ENCODE measurements around the gene RUVBL1.

RUVBL1 gene

DNA sequence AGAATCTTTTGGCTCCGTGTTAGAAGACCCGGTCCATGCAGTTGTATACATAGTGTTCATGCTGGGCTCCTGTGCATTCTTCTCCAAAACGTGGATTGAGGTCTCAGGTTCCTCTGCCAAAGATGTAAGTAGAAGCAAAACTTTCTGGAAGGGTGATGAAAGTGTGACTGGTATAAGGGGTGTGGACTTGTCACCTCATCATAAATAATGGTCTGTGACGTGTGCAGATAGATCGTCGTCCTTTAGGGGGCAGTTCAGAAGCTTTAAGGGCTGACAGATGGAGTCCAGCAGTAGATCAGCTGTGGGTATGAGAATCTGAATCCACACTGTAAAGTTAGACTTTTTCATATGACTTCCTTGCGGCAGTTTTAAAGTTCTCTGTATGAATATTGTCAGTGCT lies 56.1 kb downstream of the RUVBL1 start:
- H3K36me3 ChIP-seq (replicated peaks; ENCODE audit: low read depth, low read length): peaks cover 89% of the 10 kb centered on the region
- TF ChIP-seq, protein P1, sequence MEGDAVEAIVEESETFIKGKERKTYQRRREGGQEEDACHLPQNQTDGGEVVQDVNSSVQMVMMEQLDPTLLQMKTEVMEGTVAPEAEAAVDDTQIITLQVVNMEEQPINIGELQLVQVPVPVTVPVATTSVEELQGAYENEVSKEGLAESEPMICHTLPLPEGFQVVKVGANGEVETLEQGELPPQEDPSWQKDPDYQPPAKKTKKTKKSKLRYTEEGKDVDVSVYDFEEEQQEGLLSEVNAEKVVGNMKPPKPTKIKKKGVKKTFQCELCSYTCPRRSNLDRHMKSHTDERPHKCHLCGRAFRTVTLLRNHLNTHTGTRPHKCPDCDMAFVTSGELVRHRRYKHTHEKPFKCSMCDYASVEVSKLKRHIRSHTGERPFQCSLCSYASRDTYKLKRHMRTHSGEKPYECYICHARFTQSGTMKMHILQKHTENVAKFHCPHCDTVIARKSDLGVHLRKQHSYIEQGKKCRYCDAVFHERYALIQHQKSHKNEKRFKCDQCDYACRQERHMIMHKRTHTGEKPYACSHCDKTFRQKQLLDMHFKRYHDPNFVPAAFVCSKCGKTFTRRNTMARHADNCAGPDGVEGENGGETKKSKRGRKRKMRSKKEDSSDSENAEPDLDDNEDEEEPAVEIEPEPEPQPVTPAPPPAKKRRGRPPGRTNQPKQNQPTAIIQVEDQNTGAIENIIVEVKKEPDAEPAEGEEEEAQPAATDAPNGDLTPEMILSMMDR (IDR thresholded peaks at IDR 0.05; ENCODE audit: low read depth, low read length): no peak
- no peak for TF ChIP-seq EZH2phosphoT487 (IDR thresholded peaks at IDR 0.05; ENCODE audit: low read depth)
- H4K20me1 ChIP-seq (ENCODE audit: insufficient read depth, low read length): peaks cover 40% of the 10 kb centered on the region
- H3K4me3 ChIP-seq (ENCODE audit: low read length): no peak overlapping the region
- H3K9ac ChIP-seq (ENCODE audit: low read length): no peak overlapping the region
- no peaks in the 10 kb centered on the region for H3K9me3 ChIP-seq (ENCODE audit: insufficient read depth, low read length)
- H3K79me2 ChIP-seq (ENCODE audit: low read length): peaks cover 43% of the 10 kb centered on the region
- H3K4me2 ChIP-seq (ENCODE audit: low read length): no peak overlapping the region
- H3K27me3 ChIP-seq (ENCODE audit: low read depth, low read length): no peaks in the 10 kb centered on the region
- no peak overlapping the region for H2AFZ ChIP-seq (ENCODE audit: low read depth, low read length)
- H3K4me1 ChIP-seq (ENCODE audit: low read length): no peaks in the 10 kb centered on the region
- no peak overlapping the region for H3K27ac ChIP-seq (ENCODE audit: low read length)

DNA sequence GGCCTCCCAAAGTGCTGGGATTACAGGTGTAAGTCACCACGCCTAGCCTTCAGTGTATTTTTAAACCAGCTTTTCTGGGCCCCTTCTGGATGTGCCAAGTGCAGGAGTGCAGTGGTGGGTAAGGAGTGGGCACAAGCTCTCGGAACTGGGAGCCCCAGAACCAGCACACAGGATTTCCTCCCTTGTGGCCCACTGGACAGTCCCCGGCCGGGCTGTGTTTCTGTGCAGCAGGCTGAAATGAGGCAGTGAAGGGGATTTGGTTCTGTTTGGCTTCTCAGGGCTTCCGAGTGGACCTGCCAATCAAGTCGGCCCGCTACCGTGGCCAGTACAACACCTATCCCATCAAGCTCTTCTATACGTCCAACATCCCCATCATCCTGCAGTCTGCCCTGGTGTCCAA lies 56.9 kb downstream of the RUVBL1 start:
- H2AFZ ChIP-seq (ENCODE audit: low read depth, low read length): no peak overlapping the region
- no peaks in the 10 kb centered on the region for H3K4me1 ChIP-seq (ENCODE audit: low read length)
- peaks cover 40% of the 10 kb centered on the region for H4K20me1 ChIP-seq (ENCODE audit: insufficient read depth, low read length)
- no peak overlapping the region for H3K27ac ChIP-seq (ENCODE audit: low read length)
- peaks cover 91% of the 10 kb centered on the region for H3K36me3 ChIP-seq (replicated peaks; ENCODE audit: low read depth, low read length)
- H3K4me2 ChIP-seq (ENCODE audit: low read length): no peak overlapping the region
- no peaks in the 10 kb centered on the region for H3K9me3 ChIP-seq (ENCODE audit: insufficient read depth, low read length)
- TF ChIP-seq EZH2phosphoT487 (IDR thresholded peaks at IDR 0.05; ENCODE audit: low read depth): no peak
- TF ChIP-seq, protein P1 (IDR thresholded peaks at IDR 0.05; ENCODE audit: low read depth, low read length): no peak
- peaks cover 41% of the 10 kb centered on the region for H3K79me2 ChIP-seq (ENCODE audit: low read length)
- no peak overlapping the region for H3K4me3 ChIP-seq (ENCODE audit: low read length)
- no peaks in the 10 kb centered on the region for H3K27me3 ChIP-seq (ENCODE audit: low read depth, low read length)
- H3K9ac ChIP-seq (ENCODE audit: low read length): no peak overlapping the region

DNA sequence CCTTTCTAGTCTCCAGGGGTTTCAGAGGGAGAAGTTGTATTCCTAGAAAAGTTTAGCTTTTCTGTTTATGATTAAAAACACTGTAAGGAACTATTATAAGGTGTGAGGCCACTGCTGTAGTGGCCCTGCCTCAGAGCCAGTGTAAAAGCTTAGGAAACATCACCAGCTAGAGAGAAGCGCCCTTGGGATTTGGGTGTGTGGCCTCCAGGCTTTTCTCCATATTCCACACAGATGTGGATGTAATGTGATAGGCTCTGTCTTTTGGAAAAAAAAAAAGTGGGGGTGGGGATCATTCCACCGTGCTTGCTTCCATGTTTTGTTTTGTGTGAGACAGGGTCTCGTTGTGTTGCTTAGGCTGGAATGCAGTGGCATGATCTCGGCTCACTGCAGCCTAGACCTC lies 57.5 kb downstream of the RUVBL1 start:
- no peak for TF ChIP-seq EZH2phosphoT487 (IDR thresholded peaks at IDR 0.05; ENCODE audit: low read depth)
- TF ChIP-seq, protein P1 (IDR thresholded peaks at IDR 0.05; ENCODE audit: low read depth, low read length): no peak
- no peak overlapping the region for H3K4me3 ChIP-seq (ENCODE audit: low read length)
- H4K20me1 ChIP-seq (ENCODE audit: insufficient read depth, low read length): peaks cover 37% of the 10 kb centered on the region
- peaks cover 91% of the 10 kb centered on the region for H3K36me3 ChIP-seq (replicated peaks; ENCODE audit: low read depth, low read length)
- no peak overlapping the region for H3K4me2 ChIP-seq (ENCODE audit: low read length)
- H3K27me3 ChIP-seq (ENCODE audit: low read depth, low read length): no peaks in the 10 kb centered on the region
- no peak overlapping the region for H2AFZ ChIP-seq (ENCODE audit: low read depth, low read length)
- no peaks in the 10 kb centered on the region for H3K9me3 ChIP-seq (ENCODE audit: insufficient read depth, low read length)
- H3K79me2 ChIP-seq (ENCODE audit: low read length): peaks cover 40% of the 10 kb centered on the region
- H3K27ac ChIP-seq (ENCODE audit: low read length): no peak overlapping the region
- no peaks in the 10 kb centered on the region for H3K4me1 ChIP-seq (ENCODE audit: low read length)
- H3K9ac ChIP-seq (ENCODE audit: low read length): no peak overlapping the region

DNA sequence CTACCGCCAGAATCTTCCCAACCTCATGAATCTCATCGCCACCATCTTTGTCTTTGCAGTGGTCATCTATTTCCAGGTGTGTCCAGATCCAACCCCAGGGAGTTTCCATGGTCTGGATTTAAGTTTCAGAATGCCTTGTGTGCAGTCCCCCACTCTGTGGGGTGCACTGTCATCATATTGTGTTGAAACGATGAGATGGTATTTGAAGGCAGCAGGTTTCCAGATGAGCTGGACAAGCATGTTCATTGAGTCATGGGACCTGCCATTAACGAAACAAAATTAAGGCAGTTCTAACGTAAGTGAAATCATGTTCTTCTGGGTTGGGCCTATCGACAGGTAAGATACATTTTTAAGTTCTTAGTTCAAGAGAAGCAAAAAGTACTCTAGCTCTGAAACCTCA lies 58.6 kb downstream of the RUVBL1 start:
- no peak overlapping the region for H2AFZ ChIP-seq (ENCODE audit: low read depth, low read length)
- peaks cover 34% of the 10 kb centered on the region for H4K20me1 ChIP-seq (ENCODE audit: insufficient read depth, low read length)
- H3K4me1 ChIP-seq (ENCODE audit: low read length): no peaks in the 10 kb centered on the region
- H3K4me2 ChIP-seq (ENCODE audit: low read length): no peak overlapping the region
- no peak overlapping the region for H3K4me3 ChIP-seq (ENCODE audit: low read length)
- TF ChIP-seq, protein P1 (IDR thresholded peaks at IDR 0.05; ENCODE audit: low read depth, low read length): no peak
- no peak for TF ChIP-seq EZH2phosphoT487 (IDR thresholded peaks at IDR 0.05; ENCODE audit: low read depth)
- H3K27ac ChIP-seq (ENCODE audit: low read length): no peak overlapping the region
- H3K9me3 ChIP-seq (ENCODE audit: insufficient read depth, low read length): no peaks in the 10 kb centered on the region
- H3K27me3 ChIP-seq (ENCODE audit: low read depth, low read length): no peaks in the 10 kb centered on the region
- H3K9ac ChIP-seq (ENCODE audit: low read length): no peak overlapping the region
- peaks cover 91% of the 10 kb centered on the region for H3K36me3 ChIP-seq (replicated peaks; ENCODE audit: low read depth, low read length)
- H3K79me2 ChIP-seq (ENCODE audit: low read length): peaks cover 31% of the 10 kb centered on the region
